Stomach smooth muscle (tissue), 2 donors: Measurements from ENCODE around the gene OR10A4.
"Not testable (repeated sequence)": the region's sequence is repeated elsewhere in the genome, so short reads cannot be mapped to it uniquely, and the experiment has no call there.

Experiments used
- H3K27ac ChIP-seq: one replicate; pipeline ENCODE4 v1.7.0; 2013; ENCODE audit warnings: mild to moderate bottlenecking, low read length, inconsistent platforms
- H3K27me3 ChIP-seq, 2 donors: one replicate each; pipeline ENCODE4 v1.7.0; 2013; ENCODE audit warnings: low read length in 2 of 2; ENCODE audit not compliant: insufficient read depth in 2 of 2, control insufficient read depth in 1 of 2
- H3K36me3 ChIP-seq, 2 donors: one replicate each; pipeline ENCODE4 v1.7.0; 2013; ENCODE audit warnings: low read length in 2 of 2; ENCODE audit not compliant: control insufficient read depth in 2 of 2, insufficient read depth in 2 of 2
- H3K4me1 ChIP-seq: one replicate; pipeline ENCODE4 v1.7.0; 2013; ENCODE audit warnings: low read length; ENCODE audit not compliant: control insufficient read depth, insufficient read depth
- H3K4me3 ChIP-seq, 2 donors: one replicate each; pipeline ENCODE4 v1.7.0; 2013; ENCODE audit warnings: low read length in 2 of 2
- H3K9ac ChIP-seq, 2 donors: one replicate each; pipeline ENCODE4 v1.7.0; 2013; ENCODE audit warnings: low read length in 2 of 2, mild to moderate bottlenecking in 1 of 2
- H3K9me3 ChIP-seq, 2 donors: one replicate each; pipeline ENCODE4 v1.7.0; 2013; ENCODE audit warnings: low read length in 2 of 2; ENCODE audit not compliant: control insufficient read depth in 2 of 2
- donor health status: healthy.
- donor health status: Pancreatic carcinoma.

OR10A4 gene

DNA sequence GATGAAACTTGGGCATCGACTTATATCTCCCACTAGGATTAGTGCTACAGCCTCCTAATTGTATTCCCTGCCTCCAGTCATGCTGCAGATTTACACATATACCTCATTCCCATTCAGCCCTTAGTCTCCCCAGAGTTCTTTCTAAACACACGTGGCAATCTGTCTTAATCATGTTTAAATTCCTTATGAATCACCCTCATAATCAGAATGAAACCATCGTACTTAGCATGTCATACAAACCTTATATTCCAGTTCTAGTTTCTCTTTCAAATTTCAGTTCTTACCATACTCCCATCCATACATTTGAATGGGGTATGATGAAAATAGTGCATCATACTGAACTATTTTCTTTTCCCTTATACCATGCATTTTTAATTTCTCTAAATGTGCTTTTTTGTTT is 19.6 kb upstream of the OR10A4 start:
- H3K27me3 ChIP-seq, result no peaks in the 10 kb centered on the region
- peaks cover 0 to 2% of the 10 kb centered on the region in 2 donors for H3K9me3 ChIP-seq

DNA sequence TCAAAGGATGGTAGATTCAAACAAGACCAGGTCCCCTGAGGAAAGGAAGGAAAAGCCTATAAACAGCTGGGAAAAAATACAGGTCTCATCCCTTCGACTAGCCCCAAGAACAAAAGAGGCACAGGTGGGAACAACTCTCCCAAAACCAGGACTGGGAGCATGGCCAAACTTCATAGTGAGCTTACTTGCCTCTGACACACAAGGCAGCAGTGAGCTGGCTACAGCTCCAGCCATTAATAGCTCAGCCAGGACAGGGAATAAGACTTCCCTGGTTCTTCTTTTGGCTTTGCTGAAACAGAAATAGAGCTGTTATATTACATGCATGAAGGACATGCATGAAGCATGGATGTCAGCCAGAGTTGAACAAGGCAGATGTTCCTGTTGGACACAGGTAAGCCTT is 13.5 kb upstream of the OR10A4 start, which contains the start of gene OR10A2:
Gene OR10A2, plus strand, starts transcription at position 97 of the 400 bp plus-strand sequence. CDS start 6,698 bp downstream, outside the sequence.
- Histone ChIP-seq H3K36me3 (no peaks in the 10 kb centered on the region), H3K27me3 (no peaks in the 10 kb centered on the region), H3K4me1 (no peaks in the 10 kb centered on the region), H3K27ac (no peak within 1 kb of the TSS), H3K4me3 (no peak within 1 kb of the TSS), H3K9ac (no peak within 1 kb of the TSS), H3K9me3 (peaks cover 0 to 2% of the 10 kb centered on the region in 2 donors)

More for the DNA sequence above, 19.6 kb upstream of the OR10A4 start:
- Histone ChIP-seq H3K4me1 (no peaks in the 10 kb centered on the region), H3K9ac (no peak overlapping the region), H3K36me3 (no peaks in the 10 kb centered on the region), H3K27ac (no peak overlapping the region), H3K4me3 (no peak overlapping the region)

DNA sequence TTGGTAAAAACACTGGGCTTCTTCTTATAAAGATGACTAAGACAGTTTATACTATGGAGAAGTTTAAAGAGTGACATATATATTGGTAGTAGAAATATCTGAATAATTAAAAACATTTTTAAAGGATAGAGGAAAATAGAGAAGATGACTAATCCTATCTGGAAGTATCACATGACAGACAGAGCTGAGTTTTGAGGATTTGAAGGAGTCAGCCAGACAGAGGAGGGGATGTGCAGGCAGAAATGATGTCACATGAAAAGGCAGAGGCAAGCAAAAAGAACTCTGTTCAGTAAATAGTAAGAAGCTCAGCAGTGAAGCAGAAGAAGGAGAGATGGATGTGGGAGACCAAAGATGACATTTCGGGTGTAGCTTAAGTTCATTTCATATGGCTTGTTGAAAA is 12.0 kb upstream of the OR10A4 start:
- no peak overlapping the region for H3K9ac ChIP-seq
- H3K4me1 ChIP-seq, result no peaks in the 10 kb centered on the region
- H3K36me3 ChIP-seq, result no peaks in the 10 kb centered on the region
- peaks cover 0 to 2% of the 10 kb centered on the region in 2 donors for H3K9me3 ChIP-seq
- H3K27me3 ChIP-seq, result no peaks in the 10 kb centered on the region
- H3K27ac ChIP-seq, result no peak overlapping the region
- H3K4me3 ChIP-seq, result no peak overlapping the region

DNA sequence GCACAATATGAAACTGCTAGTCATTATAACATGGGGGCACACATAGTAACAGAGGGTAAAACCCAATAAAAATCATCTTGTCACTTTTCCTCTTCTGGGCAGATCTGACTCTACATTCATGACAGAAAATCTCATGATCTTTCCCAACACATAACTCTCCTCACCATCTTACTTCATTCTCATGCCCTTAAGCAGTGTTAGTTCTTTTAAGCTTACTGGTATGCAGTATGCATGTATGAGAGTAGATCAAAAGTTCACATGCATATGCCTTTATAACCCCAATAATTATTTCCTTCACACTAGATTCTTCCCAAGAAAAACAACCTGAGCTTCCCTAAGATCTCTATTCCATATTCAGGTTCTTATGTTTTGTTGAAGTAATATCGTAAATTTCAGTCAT is 5.1 kb upstream of the OR10A4 start:
- no peak overlapping the region for H3K27ac ChIP-seq

DNA sequence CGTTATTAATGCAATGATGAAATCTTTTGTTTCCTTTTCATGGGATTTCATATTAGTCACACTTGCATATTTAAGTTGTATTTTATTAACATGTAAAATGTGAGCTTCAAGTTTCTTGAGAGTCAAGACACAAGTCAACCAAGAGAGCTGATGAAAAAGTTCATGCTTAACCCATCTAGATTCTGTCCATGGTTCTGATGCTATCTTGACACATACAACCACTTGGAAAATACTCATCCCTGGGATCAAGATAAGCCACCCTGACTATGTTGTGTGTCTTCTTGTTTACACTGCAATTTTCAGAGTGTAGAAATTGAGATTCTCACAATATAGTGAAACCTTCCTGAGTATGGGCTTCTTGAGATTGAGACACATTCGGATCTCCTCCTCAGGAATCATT is 664 bp upstream of the OR10A4 start:
- H3K4me3 ChIP-seq, result no peak overlapping the region
- no peaks in the 10 kb centered on the region for H3K36me3 ChIP-seq
- no peaks in the 10 kb centered on the region for H3K4me1 ChIP-seq
- H3K9me3 ChIP-seq, result peaks cover 0 to 5% of the 10 kb centered on the region in 2 donors
- no peak overlapping the region for H3K9ac ChIP-seq
- no peaks in the 10 kb centered on the region for H3K27me3 ChIP-seq
- H3K27ac ChIP-seq, result no peak overlapping the region

More for the DNA sequence above, 5.1 kb upstream of the OR10A4 start:
- Histone ChIP-seq H3K4me1 (no peaks in the 10 kb centered on the region), H3K36me3 (no peaks in the 10 kb centered on the region), H3K4me3 (no peak overlapping the region), H3K9ac (no peak overlapping the region), H3K9me3 (no peaks in the 10 kb centered on the region), H3K27me3 (no peaks in the 10 kb centered on the region)

DNA sequence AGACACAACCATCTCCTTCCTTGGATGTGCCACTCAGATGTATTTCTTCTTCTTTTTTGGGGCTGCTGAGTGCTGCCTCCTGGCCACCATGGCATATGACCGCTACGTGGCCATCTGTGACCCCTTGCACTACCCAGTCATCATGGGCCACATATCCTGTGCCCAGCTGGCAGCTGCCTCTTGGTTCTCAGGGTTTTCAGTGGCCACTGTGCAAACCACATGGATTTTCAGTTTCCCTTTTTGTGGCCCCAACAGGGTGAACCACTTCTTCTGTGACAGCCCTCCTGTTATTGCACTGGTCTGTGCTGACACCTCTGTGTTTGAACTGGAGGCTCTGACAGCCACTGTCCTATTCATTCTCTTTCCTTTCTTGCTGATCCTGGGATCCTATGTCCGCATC is 489 bp downstream of the OR10A4 start:
- Histone ChIP-seq H3K4me1 (no peaks in the 10 kb centered on the region), H3K27ac (no peak overlapping the region), H3K27me3 (no peaks in the 10 kb centered on the region), H3K36me3 (no peaks in the 10 kb centered on the region), H3K4me3 (no peak overlapping the region), H3K9ac (no peak overlapping the region), H3K9me3 (peaks cover 0 to 5% of the 10 kb centered on the region in 2 donors)

DNA sequence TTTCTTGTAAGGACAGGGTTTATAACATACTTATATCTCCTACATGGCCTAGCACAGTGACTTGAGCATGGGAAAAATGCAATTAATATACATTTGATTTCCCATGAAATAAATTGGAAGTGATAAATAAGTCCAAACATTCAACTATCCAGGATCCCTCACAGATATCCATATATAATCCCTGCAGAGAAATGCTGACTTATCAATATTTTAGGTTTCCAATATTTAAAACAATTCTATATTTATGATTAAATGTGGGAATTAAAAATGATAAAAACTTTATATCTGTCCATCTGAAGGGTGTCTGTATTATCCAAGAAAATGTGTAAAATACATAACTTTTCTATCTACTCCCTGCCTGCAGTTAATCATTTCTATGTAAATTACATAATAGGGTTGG is 6.3 kb downstream of the OR10A4 start:
- Histone ChIP-seq H3K4me1 (no peaks in the 10 kb centered on the region), H3K36me3 (no peaks in the 10 kb centered on the region), H3K9ac (no peak overlapping the region), H3K4me3 (no peak overlapping the region), H3K27me3 (peaks cover 0 to 2% of the 10 kb centered on the region in 2 donors), H3K9me3 (no peaks in the 10 kb centered on the region), H3K27ac (no peak overlapping the region)

DNA sequence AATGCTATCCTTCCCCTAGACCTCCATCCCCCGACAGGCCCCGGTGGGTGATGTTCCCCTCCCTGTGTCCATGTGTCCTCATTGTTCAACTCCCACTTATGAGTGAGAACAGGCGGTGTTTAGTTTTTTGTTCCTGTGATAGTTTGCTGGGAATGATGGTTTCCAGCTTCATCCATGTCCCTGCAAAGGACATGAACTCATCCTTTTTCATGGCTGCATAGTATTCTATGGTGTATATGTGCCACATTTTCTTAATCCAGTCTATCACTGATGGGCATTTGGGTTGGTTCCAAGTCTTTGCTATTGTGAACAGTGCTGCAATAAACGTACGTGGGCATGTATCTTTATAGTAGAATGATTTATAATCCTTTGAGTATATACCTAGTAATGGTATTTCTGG is 11.3 kb downstream of the OR10A4 start:
- H3K9ac ChIP-seq, H3K27ac ChIP-seq, H3K27me3 ChIP-seq, H3K4me3 ChIP-seq, H3K9me3 ChIP-seq, H3K4me1 ChIP-seq, H3K36me3 ChIP-seq: not testable (repeated sequence)

DNA sequence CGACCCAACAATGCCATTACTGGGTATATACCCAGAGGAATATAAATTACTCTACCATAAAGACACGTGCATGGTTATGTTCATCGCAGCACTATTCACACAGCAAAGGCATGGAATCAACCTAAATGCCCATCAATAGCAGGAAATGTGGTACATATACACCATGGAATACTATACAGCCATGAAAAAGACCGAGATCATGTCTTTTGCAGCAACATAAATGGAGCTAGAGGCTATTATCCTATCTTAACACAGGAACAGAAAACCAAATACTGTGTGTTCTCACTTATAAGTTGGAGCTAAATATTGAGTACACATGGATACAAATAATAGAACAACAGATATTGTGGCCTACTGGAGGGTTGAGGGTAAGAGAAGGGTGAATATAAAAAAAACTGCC is 12.4 kb downstream of the OR10A4 start:
- Histone ChIP-seq H3K4me3 (no peak overlapping the region), H3K9me3 (peaks cover 0 to 3% of the 10 kb centered on the region in 2 donors), H3K36me3 (no peaks in the 10 kb centered on the region), H3K27ac (no peak overlapping the region), H3K4me1 (no peaks in the 10 kb centered on the region), H3K27me3 (peaks cover 0 to 2% of the 10 kb centered on the region in 2 donors), H3K9ac (no peak overlapping the region)

DNA sequence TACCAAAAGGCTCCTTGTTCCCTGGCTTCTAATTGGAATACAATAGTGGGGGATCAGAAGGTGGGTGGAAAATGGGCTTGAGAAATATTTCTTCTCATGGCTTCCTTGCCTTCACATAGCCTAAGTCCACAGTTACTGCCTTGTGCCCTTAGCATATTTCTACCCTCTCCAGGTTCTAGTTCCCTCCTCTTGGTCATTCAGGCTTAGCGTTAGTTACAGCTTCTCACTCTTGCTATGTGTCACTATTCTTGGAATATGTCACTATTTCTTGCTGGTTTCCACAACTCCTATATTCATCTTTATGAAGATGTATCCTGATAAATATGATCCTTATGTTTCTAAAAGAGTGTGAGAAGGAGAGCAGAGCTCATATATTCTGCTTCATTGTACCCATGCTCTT is 13.4 kb downstream of the OR10A4 start:
- no peaks in the 10 kb centered on the region for H3K4me1 ChIP-seq
- no peaks in the 10 kb centered on the region for H3K36me3 ChIP-seq
- H3K9me3 ChIP-seq, result peaks cover 0 to 3% of the 10 kb centered on the region in 2 donors
- no peak overlapping the region for H3K27ac ChIP-seq
- H3K4me3 ChIP-seq, result no peak overlapping the region
- H3K27me3 ChIP-seq, result peaks cover 0 to 2% of the 10 kb centered on the region in 2 donors
- H3K9ac ChIP-seq, result no peak overlapping the region

DNA sequence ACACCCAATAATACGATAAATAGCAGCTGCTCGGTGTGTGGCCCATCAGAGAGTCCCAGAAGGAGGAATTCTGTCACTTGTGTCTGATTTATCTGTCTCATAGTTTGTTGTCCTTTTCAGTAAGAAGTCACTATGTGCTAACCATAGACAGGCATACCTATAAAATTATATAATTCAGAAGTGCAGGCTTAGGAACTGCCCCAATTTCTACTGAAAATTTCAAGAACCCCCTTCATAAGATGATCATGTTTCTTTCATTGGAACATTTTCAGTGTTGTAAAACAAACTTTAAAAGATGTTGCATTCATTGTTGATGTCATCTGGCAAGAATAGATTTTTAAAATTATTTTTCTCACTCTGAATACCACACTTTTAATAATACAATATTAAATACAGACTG is 16.0 kb downstream of the OR10A4 start, which contains the start of gene OR2D2:
Gene OR2D2, minus strand, starts transcription at position 101 of the 400 bp plus-strand sequence. Its CDS starts 0 bp downstream, at position 101.
- no peaks in the 10 kb centered on the region for H3K4me1 ChIP-seq
- H3K27me3 ChIP-seq, result peaks cover 0 to 2% of the 10 kb centered on the region in 2 donors
- H3K4me3 ChIP-seq, result no peak within 1 kb of the TSS
- no peak within 1 kb of the TSS for H3K9ac ChIP-seq
- H3K36me3 ChIP-seq, result no peaks in the 10 kb centered on the region
- H3K9me3 ChIP-seq, result peaks cover 0 to 3% of the 10 kb centered on the region in 2 donors
- no peak within 1 kb of the TSS for H3K27ac ChIP-seq
